HTR-8/SVneo (cell line): ENCODE measurements around the gene FGG.

Experiments used
- DNase-seq: peaks from one replicate; pipeline ENCODE4 v3.0.0; 2011; ENCODE audit warnings: low spot score, mixed read lengths; ENCODE audit not compliant: insufficient read length
- FAIRE-seq: peaks from 2 replicates; lab custom pipeline; 2011; peaks lifted over from hg19 to GRCh38; lab: Jason Lieb, UNC

The FGG gene

GRCh38 chr4:154612472-154613414, at the start of gene FGG:
Gene FGG, minus strand, starts transcription at chr4:154612656. Its CDS starts 47 bp downstream, at chr4:154612609.
- no peak for DNase-seq
- FAIRE-seq, result no peak

DNA sequence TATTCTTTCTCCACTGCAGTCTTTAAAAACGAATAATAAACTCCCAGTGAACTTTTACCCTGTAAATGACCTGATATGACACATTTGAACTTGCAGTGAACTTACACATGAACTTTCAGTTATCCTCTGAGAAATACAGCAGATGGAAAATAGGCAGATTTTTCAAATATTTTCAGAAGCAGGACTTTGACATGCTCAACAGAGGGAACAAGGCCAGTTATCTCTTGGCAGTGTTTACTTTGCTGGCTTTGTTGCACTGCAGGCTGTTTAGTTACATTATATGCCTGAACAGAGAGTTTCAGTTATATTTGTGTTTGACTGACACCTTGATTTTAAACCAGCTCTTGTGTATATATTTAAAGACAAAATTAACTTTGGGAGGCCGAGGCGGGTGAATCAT, 47.6 kb upstream of the FGG start:
- no peak for FAIRE-seq
- no peak for DNase-seq

DNA sequence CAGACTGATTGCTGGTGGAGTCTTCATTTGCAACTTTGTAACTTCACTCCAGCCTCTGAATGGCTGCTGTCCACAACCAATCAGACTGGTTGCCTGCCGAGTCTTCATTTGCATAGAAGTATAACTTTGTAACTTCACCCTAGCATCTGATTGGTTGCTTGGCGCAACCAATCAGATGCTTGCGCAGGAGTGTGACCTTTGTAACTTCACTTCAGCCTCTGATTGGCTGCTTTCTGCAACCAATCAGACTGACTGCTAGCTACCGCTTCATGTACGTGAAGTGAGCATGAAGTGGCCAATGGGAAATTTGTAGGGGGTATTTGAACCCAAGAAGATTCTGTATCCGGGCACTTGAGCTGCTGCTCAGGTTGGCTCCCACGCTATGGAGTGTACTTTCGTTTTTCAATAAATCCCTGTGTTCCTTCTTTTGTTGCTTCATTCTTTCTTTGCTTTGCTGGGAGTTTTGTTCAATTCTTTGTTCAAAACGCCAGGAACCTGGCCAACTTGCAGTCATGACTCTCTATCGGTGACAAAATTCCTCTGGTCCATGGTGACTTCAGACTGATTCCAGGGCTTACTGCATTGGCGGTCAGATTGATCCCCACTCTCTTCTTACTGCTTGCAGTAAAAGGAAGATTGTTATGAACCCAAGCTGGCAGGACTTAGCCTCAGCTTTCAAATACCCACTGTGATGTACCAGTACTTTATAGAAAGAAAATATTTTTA, 46.4 kb upstream of the FGG start:
- DNase-seq (no peak), FAIRE-seq (no peak)

DNA sequence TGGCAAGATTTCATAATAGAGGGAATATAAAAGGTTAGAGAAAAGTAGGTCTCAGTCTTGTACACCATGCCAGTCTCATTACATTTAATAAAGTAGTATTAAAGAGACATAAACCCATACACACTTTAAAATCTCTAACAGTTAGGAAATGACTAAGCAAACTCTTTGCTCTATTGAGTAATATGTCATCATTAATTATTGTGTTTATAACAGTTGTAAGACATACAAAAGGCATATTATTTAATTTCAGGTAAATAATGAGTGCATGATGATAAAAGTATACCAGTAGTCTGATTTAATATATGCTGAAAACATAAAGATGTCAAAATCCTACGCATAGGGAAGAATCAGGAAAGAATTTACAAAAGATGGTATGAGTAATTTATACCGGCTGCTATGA, 31.0 kb upstream of the FGG start:
- no peak for FAIRE-seq
- no peak for DNase-seq

GRCh38 chr4:154642373-154643009, 30.0 kb upstream of the FGG start:
- DNase-seq (no peak), FAIRE-seq (no peak)

DNA sequence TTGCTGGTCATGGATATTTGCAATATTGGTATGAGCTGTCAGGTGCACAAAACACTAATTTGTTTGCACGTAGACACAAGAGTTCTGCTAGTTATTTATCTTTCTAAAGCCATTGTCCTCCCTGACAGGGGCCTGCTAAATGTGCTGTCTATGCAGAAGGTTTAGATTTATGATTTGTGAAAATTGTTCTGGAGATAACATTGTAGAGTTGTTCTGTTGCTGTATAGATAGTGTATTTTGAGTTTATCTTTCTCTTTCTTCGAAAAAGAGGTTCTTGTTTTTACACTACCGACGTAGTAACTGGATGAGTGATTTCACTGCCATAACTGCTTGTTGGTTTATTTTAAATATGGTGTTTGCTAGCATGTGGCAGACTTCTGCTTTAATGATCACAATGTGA, 28.5 kb upstream of the FGG start:
- DNase-seq (no peak), FAIRE-seq (no peak)

DNA sequence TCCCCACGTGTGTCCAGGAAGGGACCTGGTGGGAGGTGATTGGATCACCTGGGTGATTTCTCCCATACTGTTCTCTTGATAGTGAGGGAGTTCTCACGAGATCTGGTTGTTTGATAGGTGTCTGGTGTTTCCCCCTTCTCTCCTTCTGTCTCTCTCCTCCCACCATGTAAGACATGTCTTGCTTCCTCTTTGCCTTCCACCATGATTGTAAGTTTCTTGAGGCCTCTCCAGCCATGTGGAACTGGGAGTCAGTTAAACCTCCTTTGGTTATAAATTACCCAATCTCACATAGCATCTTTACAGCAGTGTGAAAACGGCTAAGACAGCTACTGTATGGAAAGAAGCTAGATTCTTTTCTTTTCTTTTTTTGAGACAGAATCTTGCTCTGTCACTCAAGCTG, 21.6 kb upstream of the FGG start:
- no peak for DNase-seq

DNA sequence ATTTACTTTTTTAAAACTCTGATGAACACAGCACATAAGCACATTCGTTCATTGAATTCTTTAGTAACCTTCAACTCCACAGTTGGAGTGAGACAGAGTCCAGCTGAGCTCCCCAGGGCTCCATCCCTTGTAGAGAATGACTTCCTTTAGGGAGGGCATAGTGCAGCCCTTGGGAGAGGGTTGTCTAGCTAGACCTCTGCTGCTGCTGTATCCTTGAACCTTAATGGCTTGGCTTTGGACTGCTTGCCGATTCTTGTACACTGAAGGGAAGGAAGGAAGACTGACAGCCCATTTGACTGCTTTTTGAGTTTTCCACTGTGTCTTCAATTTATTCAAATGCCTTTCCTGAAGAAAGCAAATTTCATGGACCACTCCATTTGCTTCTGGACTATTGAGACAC, 19.4 kb upstream of the FGG start:
- DNase-seq, result no peak
- FAIRE-seq, result no peak

More for the DNA sequence above, 21.6 kb upstream of the FGG start:
- FAIRE-seq, result no peak

DNA sequence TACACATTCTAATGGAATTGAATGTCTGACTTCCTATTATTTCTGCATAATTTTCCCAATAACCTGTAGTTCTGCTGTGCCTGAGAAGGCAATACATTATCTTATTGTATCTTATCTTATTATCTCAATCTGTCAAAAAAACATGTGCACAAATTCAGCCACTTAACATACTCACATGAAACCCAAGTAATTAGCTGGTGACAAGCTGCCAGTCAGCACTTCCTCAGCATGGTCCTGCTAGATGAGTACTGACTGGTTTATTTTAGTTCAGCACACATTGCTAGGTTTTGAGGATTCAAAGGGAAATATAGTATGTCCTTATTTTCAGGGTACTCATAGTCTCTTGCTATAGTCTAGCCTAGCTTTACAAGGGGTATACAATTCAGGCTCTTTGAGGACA, 17.9 kb upstream of the FGG start:
- DNase-seq (no peak), FAIRE-seq (no peak)

DNA sequence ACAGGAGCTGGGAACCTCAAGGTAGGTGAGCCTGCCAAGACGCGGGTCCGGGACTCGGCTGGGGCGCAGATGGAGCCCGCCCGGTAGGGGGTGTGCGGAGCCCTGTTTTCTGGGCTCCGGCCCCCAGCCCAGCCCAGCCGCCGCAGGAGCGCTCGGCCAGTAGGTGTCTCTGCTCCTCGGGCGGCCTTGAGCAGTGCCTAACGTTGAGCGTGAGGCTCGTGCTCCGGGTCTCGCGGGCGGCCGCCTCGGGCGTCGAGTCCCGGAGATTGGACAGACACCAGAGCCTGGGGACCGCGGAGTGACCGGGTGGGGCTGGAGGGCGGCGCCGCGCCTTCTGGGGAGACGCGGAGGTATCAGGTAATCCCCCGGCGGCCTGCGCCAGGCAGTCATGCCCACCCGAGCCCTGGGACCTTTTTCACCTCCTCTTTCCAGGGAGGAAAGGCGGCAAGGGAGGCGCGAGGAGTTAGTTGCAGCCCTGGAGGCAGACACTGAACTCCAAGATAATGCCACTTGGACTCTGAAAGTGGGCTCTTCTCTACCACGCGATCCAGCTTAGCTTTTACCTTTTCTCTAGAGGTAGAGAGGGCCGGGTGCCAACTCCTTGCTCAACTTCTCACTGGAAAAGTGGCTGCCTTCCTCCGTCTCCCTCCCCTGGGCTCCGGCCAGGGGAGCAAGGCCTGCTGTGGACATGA, 14.5 kb upstream of the FGG start:
- no peak for FAIRE-seq
- peak; percentile 13 for DNase-seq

- no peak for FAIRE-seq
- DNase-seq, result no peak
These were observed 13.5 kb upstream of the FGG start for GRCh38 chr4:154625971-154626370.

DNA sequence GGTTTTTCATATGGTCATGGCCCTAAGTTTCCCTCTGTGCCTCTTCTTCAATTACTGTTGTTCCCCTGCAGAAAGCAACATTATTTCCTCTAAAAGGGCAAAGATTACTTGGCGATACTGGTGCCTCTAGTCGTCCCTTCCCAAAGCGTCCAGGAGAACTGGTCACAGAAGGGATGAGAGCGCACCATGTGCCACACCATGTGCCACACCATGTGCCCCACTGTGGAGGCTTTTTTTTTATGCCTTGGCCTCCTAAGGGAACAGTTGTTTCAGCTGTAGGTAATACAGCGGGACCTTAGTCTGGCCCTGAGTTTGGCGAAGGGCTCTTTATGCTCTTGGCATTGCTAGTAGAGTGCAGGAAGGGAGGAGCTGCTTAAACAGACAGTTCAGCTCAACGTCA, 11.5 kb upstream of the FGG start:
- DNase-seq (no peak), FAIRE-seq (no peak)

DNA sequence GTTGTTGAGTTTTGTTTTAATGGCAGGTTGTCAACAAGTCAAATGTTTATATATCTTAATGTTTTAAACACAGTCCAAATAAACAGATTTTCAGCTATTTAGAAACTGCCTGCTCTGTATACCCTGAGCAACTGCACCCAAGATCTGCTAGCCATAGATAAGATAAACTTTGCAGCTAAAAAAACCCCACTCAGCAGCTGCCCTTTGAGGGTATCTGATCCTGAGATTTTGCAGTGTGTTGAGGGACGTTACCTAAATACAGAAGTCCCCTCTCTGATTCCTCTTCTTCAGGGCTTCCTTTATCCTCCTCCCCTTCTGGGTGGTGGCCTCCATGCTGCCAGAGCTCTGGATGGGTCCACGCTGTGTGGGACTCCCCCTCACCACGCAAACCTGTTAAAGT, 11.0 kb upstream of the FGG start:
- no peak for DNase-seq
- no peak for FAIRE-seq

DNA sequence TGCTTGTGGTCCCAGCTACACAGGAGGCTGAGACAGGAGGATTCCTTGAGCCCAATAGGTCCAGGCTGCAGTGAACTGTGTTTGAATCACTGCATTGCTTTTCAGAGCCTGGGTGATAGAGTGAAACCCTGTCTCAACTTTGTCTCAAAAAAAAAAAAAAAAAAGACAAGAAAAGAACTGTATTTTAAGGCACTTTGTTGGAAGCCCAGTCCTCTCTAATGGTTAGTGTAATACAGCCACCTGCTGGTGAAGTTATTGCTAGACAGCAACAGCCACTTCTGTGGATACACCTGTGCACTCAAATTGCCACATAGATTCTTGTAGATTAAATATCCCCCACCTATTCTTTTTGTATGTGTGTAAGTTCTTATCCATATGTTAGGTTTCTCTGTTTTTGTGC, 10.1 kb upstream of the FGG start:
- DNase-seq, result peak; percentile 50
- no peak for FAIRE-seq

- FAIRE-seq, result no peak
- no peak for DNase-seq
These were observed 7.7 kb upstream of the FGG start for GRCh38 chr4:154620111-154620510.

DNA sequence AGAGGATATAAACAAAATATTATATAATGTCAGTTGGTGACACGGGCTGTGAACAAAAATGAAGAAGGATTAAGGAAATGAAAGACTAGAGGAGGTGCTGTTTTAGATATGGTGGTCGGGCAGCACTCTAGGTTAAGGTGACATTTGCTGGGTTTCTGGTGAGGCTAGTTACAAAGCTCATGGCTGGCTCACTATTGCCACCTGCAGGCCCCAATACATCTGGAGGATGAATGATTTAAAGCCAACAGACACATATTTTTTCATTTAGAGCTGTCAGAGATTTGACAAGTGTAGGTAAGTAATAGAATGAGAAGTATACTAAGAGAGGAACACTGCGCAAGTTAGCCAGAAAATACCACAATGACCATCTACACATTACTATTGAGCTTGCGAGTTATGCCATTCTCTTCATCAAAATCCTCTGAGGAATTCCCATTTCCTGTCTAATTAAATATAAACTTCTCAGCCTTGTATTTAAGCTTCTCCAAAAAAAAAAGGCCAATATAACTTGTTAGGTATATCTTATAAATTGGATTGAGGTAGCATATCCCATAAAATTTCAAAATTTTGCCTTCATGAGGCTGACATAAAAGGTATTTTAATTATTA, 6.4 kb upstream of the FGG start:
- peak; percentile 10 for DNase-seq
- FAIRE-seq, result no peak

GRCh38 chr4:154617820-154618317, 5.4 kb upstream of the FGG start:
- FAIRE-seq, result no peak
- no peak for DNase-seq

DNA sequence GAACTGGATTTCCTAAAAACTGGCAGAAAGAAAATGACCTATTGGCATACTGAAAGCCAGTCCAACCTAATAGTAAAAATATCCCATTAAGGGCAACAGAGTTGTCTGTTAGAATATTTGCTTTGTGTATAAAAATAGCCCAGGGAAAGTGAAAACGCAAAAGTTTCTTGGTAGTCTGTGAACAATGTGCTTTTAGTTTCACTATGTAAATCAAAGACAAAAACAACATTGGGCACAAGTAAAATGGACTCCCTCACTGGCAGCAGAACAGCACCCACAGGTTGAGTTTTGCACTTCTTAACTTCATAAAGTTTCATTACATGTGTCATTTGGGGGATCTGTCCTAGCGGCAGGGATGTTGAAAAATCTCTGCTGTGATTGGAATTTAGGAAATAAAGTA, 4.3 kb upstream of the FGG start:
- DNase-seq (no peak), FAIRE-seq (no peak)

DNA sequence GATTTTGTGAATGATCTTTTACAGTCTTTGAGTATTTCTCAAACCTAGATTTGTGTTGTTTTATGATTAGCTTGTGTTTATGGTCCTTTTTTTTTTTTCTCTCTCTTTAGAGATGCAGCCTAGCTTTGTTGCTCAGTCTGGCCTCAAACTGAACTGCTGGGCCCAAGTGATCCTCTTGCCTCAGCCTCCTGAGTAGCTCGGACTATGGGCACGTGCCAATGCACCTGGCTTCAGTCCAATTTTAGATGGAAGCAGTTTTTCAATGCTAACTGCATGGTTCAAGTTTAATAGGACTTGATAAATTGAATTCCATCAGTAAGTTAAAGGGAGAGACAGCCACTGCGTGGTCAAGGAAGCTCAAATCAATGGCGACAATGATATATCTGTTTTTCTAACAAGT, 3.8 kb upstream of the FGG start:
- no peak for FAIRE-seq

GRCh38 chr4:154615211-154615610, 2.8 kb upstream of the FGG start:
- FAIRE-seq (no peak), DNase-seq (no peak)

More for the DNA sequence above, 3.8 kb upstream of the FGG start:
- DNase-seq, result no peak
